Psoas muscle (tissue), 8 donors: ENCODE results near the gene LSS. TPM values are rescaled to one million over a fixed set of nuclear protein-coding genes. Genes with fewer than 3 reads are reported as not detected.

Source experiments
- ATAC-seq, 4 donors: fragments of 200-7000 bp; cut with Tn5 transposase; one replicate each; pipeline ENCODE4 v1.9.1; 2020; ENCODE audit warnings: moderate library complexity in 3 of 4, mild to moderate bottlenecking in 2 of 4
- DNase-seq, 2 donors: peaks; one replicate each; pipeline ENCODE4 v3.0.0-alpha.2; 2020
- H3K27ac ChIP-seq: fragments of 200-600 bp; one replicate; pipeline ENCODE4 v1.8.0; 2022
- H3K27me3 ChIP-seq, 3 donors: fragments of 200-600 bp in 1 of 3; one replicate each; pipeline versions ENCODE4 v1.6.1 to v1.8.0; 2013 to 2022; ENCODE audit warnings: low read length in 2 of 3, mild to moderate bottlenecking in 2 of 3, moderate library complexity in 1 of 3; ENCODE audit not compliant: insufficient read depth in 3 of 3
- H3K36me3 ChIP-seq, 2 donors: fragments of 200-600 bp in 1 of 2; one replicate each; pipeline versions ENCODE4 v1.6.1 to v1.8.0; 2013 to 2022; ENCODE audit warnings: low read depth in 1 of 2, mild to moderate bottlenecking in 1 of 2, moderate library complexity in 1 of 2; ENCODE audit not compliant: insufficient read depth in 1 of 2
- H3K4me1 ChIP-seq: fragments of 200-600 bp; one replicate; pipeline ENCODE4 v1.8.0; 2022
- H3K4me3 ChIP-seq: fragments of 200-600 bp; one replicate; pipeline ENCODE4 v1.8.0; 2022; ENCODE audit warnings: mild to moderate bottlenecking
- H3K9me3 ChIP-seq: fragments of 200-600 bp; one replicate; pipeline ENCODE4 v1.8.0; 2022
- whole genome bisulfite sequencing, 3 donors: extraction: QIAGEN DNeasy Blood & Tissue Kit; methylation state at CpG; one replicate each; pipeline versions ENCODE4 v1.1.6 to v1.1.7; 2013; 5-methylcytosine and 5-hydroxymethylcytosine counted together
- intact Hi-C, 2 donors: fragments of 100-400 bp; cut with DNase I; formaldehyde crosslinking; loops; one replicate each; pipeline versions ENCODE4 v1.11.0 to v1.14.2; 2022
- polyA plus RNA-seq, 3 donors: library from polyadenylated mRNA; stranded (reverse); fragments of 200-250 nt; gene quantifications; one replicate each; pipeline ENCODE4 v1.2.3, GENCODE V29; 2013
- total RNA-seq, 4 donors: library from RNA; stranded (reverse); fragmentation: NEBNext Ultra II Directional in 2 of 4; extraction: Animal tissue kit (Norgen Biotek cat#: 25700) in 2 of 4; gene quantifications; one replicate each; pipeline versions ENCODE4 v1.2.1 to v1.2.4, GENCODE V29; 2021 to 2023
- TF ChIP-seq, protein P1 (sequence below): fragments of 200-600 bp; IDR thresholded peaks from one replicate; pipeline ENCODE4 v1.8.0; 2022; ENCODE audit warnings: antibody characterized with exemption
- donor health status: healthy with polysubstance abuse.
- donor health status: DM: no; HTN: no; CAD: no; lungs with moderate emphysema.
- donor health status: Bipolar disorder and iron deficiency.
- donor health status: healthy.
- donor health status: DM: yes; HTN: yes; CAD: no.
- donor health status: DM: no; HTN: no; CAD: no.
- donor health status: DM: no; HTN: no; CAD: no.
- donor health status: DM: yes; HTN: yes; CAD: no.

The LSS gene
- total and polyA plus RNA-seq, 7 donors, result 10.7 to 31.5 (median 24.8) TPM

DNA sequence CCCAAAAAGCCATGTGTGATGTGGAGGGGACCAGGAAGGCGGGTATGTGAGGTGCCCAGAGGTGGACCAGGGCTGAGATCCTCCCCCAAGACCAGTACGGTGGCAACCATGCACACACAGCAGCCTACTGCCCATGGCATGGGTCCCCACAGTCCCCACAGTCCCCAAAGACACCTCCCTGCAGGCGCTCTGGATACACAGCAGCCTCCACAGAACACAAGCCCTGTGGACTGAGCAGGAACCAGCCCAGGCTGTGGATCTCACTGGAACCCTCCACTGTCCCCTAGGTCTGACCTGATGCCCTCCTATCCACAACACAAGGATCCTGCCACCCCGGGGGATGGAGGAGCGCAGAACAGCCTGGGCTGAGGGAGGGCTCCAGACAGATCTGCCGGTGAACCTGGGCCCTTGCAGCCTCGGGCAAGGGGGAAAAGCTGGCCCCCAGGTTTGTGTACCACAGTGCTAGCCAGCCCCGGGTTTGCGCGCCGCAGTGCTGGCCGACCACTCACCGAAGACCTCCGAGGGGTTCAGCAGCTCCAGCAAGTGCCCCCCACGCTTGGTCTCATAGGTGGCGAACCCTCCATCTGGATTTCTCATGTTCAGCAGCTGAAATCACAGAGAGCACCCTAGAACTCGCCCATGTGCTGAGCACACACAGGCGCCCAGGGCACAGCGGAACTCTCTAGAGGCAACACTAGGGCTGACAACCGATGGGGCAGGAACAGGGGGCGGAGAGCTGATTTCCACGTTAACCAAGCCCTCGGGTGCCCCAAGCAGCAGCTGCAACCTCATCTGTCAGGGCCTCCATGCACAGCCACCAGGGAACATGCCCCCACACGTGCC is 22.2 kb downstream of the LSS start:
- no peaks in the 10 kb centered on the region for H3K27me3 ChIP-seq
- H3K4me1 ChIP-seq, result no peaks in the 10 kb centered on the region
- no peaks in the 10 kb centered on the region for H3K9me3 ChIP-seq
- intact Hi-C loops, result no loop called here
- H3K27ac ChIP-seq, result no peak overlapping the region
- no peak overlapping the region for H3K4me3 ChIP-seq
- H3K36me3 ChIP-seq, result peaks cover 0 to 83% of the 10 kb centered on the region in 2 donors
- peak in 1 of 2 donors; percentile 41 for DNase-seq
- ATAC-seq, result no peak
- 89 to 93% (median 90%) methylated on average over 23 to 24 of the region's 24 CpGs for WGBS, 3 donors
- TF ChIP-seq, protein P1, sequence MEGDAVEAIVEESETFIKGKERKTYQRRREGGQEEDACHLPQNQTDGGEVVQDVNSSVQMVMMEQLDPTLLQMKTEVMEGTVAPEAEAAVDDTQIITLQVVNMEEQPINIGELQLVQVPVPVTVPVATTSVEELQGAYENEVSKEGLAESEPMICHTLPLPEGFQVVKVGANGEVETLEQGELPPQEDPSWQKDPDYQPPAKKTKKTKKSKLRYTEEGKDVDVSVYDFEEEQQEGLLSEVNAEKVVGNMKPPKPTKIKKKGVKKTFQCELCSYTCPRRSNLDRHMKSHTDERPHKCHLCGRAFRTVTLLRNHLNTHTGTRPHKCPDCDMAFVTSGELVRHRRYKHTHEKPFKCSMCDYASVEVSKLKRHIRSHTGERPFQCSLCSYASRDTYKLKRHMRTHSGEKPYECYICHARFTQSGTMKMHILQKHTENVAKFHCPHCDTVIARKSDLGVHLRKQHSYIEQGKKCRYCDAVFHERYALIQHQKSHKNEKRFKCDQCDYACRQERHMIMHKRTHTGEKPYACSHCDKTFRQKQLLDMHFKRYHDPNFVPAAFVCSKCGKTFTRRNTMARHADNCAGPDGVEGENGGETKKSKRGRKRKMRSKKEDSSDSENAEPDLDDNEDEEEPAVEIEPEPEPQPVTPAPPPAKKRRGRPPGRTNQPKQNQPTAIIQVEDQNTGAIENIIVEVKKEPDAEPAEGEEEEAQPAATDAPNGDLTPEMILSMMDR, result no peak

GRCh38 chr21:46205766-46206162 is 22.8 kb downstream of the LSS start:
- peak; percentile 1 to 37 for DNase-seq

DNA sequence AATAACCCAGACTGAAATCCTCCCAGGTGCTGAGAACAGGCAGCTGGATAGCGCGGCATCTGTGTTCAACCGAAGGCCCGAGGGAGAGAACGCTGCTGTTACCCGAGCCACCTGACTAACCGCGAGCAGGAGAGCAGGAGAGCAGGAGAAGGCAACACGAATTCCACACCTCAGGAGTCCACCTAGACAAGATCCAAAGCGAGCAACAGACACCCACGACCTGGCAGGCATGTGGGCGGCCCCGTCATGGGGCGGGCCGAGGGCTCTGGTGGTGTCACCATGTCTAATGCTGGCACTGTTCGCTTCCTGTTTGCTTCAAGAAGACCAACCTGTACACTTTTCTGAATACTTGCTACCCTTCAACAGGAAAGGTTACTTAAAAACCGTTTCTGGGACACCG is 23.4 kb downstream of the LSS start:
- DNase-seq (peak in 1 of 2 donors; percentile 6), ATAC-seq (no peak)
- H3K27me3 ChIP-seq, result no peaks in the 10 kb centered on the region
- TF ChIP-seq, protein P1, result no peak
- H3K36me3 ChIP-seq, result peaks cover 0 to 82% of the 10 kb centered on the region in 2 donors
- no peaks in the 10 kb centered on the region for H3K9me3 ChIP-seq
- H3K4me1 ChIP-seq, result no peaks in the 10 kb centered on the region
- intact Hi-C loops, result no loop called here
- 81 to 88% (median 83%) methylated on average over 18 of the region's 18 CpGs for WGBS, 3 donors
- no peak overlapping the region for H3K27ac ChIP-seq
- no peak overlapping the region for H3K4me3 ChIP-seq

More at GRCh38 chr21:46205766-46206162, 22.8 kb downstream of the LSS start:
- Histone ChIP-seq H3K4me3 (no peak overlapping the region), H3K27ac (no peak overlapping the region), H3K36me3 (peaks cover 0 to 81% of the 10 kb centered on the region in 2 donors), H3K4me1 (no peaks in the 10 kb centered on the region), H3K27me3 (no peaks in the 10 kb centered on the region), H3K9me3 (no peaks in the 10 kb centered on the region)
- TF ChIP-seq, protein P1, result no peak
- intact Hi-C loops, result no loop called here
- ATAC-seq, result no peak
- 83 to 94% (median 83%) methylated on average over 15 to 16 of the region's 16 CpGs for WGBS, 3 donors

GRCh38 chr21:46203203-46203600 is 25.4 kb downstream of the LSS start:
- no peaks in the 10 kb centered on the region for H3K9me3 ChIP-seq
- ATAC-seq (no peak), DNase-seq (no peak)
- H3K36me3 ChIP-seq, result peaks cover 0 to 79% of the 10 kb centered on the region in 2 donors
- H3K27me3 ChIP-seq, result no peaks in the 10 kb centered on the region
- intact Hi-C loops, result no loop called here
- no peak overlapping the region for H3K4me3 ChIP-seq
- peak overlapping the region; percentile 1 for H3K27ac ChIP-seq
- no peaks in the 10 kb centered on the region for H3K4me1 ChIP-seq
- 93 to 98% (median 96%) methylated on average over 8 of the region's 8 CpGs for WGBS, 3 donors
- TF ChIP-seq, protein P1, result no peak
